ENCODE measurements around the gene EFHD2. TPM values are rescaled to one million over a fixed set of nuclear protein-coding genes. Genes with fewer than 3 reads are reported as not detected.
A peak's percentile ranks its signal among the peaks of the same experiment; 100 is the strongest.
"Not testable (repeated sequence)": the region's sequence is repeated elsewhere in the genome, so short reads cannot be mapped to it uniquely, and the experiment has no call there.

EFHD2 gene
- polyA plus RNA-seq, 5 donors = 10.5 to 26.9 (median 13.7) TPM

DNA sequence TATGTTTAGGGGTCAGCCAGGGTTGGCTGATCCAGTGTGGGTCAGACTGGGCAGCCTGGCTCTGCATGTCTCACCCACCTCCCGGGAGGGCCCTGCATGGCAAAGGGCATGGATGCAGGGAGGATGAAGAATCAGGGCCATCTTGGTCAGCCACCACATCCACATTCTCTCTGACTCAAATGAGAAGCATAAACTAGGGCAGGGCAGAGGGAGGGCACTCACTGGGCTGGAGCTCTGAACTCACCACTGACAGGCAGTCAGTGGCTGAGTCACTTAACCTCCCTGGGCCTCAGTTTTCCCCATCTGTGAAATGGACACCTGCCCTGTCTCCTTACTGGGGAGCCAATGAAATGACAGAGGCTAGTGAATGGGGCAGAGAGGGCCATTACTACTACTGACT is 42.5 kb downstream of the EFHD2 start:
- DNase-seq = no peak

- no peak for DNase-seq
Observed at GRCh38 chr1:15452866-15453571, 43.3 kb downstream of the EFHD2 start.

DNA sequence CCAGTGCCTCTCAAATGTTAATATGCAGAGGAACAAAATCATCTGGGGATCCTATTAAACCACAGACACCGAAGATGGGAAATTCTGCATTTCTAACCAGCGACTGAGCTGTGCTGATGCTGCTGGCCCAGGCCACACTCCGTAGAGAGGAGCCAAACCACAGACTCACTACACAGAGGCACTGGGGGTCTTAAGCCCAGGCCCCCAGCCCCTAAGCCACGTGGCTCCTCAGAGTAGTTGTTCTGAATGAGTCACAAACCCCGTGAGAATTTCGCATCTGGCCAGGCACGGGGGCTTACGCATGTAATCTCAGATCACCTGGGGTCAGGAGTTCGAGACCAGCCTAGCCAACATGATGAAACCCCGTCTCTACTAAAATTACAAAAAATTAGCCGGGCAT is 44.0 kb downstream of the EFHD2 start:
- no peak for DNase-seq

DNA sequence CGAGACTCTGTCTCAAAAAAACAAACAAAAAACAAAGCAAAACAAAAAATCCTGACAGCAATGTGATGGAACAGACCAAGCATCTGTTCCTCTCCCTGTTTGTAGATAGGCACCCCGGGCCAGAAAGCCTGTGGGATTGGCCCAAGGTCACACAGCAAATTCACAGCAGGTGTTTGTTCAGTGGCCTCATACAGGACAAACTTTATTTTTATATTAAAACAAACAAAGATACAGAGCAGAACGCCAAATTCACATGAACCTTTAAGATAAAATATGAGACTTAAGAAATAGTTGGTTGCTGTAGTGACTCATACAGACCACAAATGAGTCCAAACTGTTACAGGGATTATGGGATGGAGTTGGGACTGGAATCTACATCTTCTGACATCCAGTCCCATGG is 44.6 kb downstream of the EFHD2 start:
- no peak for DNase-seq

GRCh38 chr1:15455522-15455921 is 45.8 kb downstream of the EFHD2 start:
- no peak for DNase-seq

GRCh38 chr1:15456313-15456954 is 46.7 kb downstream of the EFHD2 start, which contains the start of gene CELA2A:
Gene CELA2A, plus strand, starts transcription at chr1:15456732. Its CDS starts 22 bp downstream, at chr1:15456754.
- no peak for DNase-seq

GRCh38 chr1:15457585-15457984 is 47.9 kb downstream of the EFHD2 start:
- DNase-seq = no peak

DNA sequence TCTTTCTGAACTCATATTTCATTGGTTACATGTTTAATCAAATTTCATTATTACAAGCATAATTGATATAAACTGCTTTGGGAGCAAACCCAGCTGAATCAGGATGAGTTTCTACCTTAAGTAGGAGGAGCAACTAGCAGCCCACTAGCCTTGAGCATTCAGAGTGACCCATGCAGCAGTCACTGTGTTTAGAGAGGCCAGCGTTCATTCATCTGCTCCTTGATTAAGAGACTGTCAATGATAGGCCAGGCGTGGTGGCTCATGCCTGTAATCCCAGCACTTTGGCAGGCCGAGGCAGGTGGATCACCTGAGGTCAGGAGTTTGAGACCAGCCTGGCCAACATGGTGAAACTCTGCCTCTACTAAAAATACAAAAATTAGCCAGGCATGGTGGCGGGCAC is 48.7 kb downstream of the EFHD2 start:
- DNase-seq = not testable (repeated sequence)

GRCh38 chr1:15459771-15460707 is 50.4 kb downstream of the EFHD2 start:
- no peak for DNase-seq

GRCh38 chr1:15460708-15461095 is 51.0 kb downstream of the EFHD2 start:
- no peak for DNase-seq

DNA sequence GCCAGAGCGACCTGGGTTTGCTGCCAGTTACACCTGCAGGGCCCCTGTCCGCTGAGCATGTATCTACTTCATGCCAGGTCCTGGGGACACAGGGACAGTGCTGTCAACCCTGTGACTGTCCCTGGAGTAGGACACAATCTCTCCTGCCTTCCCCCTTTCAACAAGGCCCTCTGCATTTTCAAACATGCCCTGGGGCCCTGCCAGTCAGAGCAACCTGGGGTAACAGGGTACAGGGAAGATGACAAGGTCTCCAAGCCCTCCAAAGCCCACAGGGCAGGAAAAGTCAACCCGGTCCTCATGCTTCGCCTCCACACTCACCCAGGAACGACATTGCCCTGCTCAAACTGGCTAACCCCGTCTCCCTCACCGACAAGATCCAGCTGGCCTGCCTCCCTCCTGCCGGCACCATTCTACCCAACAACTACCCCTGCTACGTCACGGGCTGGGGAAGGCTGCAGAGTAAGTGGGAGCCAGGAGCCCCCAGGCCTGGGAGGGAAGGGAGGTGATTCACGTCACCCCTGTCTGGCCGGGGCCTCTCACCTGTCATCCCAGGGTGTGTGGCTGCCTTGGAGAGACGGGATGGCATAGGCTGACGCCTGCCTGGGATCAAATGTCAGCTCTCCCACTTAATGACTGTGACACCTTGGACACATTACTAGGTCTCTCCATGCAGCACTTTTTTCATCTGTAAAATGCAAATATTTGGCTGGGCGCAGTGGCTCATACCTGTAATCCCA is 53.5 kb downstream of the EFHD2 start:
- peak in 1 of 2 donors; percentile 9 for DNase-seq

- not testable (repeated sequence) for DNase-seq
Observed at GRCh38 chr1:15463926-15464322, 54.2 kb downstream of the EFHD2 start.

DNA sequence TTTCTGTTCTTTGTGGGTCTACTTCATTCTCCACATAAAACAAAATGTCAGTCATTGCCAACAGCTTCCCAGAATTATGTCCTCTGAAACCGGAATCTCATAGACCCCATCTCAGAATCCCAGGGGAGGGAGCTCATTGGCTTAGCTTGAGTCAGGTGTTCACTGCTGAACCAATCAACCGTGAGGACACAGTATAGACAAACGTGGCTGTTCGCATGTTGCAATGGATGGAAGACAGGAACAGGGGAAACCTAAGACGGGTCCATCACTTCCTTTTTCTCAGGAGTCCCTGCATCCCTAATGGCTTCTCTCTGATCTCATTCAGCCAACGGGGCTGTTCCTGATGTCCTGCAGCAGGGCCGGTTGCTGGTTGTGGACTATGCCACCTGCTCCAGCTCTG is 56.0 kb downstream of the EFHD2 start:
- DNase-seq = no peak

DNA sequence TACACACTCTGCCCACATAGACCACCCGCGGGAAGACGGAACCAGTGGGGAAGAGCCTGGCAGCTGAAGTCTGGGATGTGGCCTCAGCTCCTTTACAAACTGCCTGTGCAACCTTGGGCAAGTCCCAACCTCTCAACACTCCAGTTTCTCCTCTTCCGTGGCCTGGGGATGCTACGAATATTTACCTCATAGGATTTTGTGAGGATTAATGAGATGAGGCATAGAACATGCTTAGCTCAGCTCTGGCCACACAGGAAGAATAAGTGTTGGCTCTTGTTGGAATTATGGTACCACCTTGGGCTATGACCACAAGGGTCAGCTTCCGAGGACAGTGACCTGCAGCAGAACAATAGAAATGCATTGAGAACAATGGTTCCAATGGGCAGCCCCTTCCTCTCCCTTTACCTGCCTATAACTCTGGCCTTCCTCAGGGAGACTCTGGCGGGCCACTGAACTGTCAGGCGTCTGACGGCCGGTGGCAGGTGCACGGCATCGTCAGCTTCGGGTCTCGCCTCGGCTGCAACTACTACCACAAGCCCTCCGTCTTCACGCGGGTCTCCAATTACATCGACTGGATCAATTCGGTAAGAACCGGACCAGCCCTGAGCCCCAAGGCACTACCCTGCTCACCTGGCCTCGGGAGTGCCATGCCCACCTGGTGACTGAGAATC is 57.4 kb downstream of the EFHD2 start:
- DNase-seq = not testable (repeated sequence)

- DNase-seq = no peak
Observed at GRCh38 chr1:15468145-15468544, 58.5 kb downstream of the EFHD2 start.

DNA sequence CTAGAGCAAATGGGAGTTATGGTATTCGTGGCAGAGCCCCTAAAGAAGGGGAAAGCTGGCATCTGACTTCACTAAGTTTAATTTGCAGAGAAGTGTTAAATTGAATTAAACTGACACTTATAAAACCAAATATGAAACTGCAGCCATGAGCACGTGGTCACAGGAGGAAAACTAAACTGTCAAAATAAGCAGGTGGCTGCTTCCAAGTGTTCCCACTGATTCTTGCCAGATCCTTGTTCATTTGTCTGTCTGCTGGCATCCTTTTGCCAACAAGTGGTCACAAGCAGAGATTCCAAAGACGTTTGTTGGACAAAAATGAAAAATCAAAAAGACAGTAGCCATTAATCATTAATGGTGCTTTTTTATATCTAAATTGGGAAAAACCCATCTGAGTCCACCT is 59.7 kb downstream of the EFHD2 start:
- DNase-seq = no peak

DNA sequence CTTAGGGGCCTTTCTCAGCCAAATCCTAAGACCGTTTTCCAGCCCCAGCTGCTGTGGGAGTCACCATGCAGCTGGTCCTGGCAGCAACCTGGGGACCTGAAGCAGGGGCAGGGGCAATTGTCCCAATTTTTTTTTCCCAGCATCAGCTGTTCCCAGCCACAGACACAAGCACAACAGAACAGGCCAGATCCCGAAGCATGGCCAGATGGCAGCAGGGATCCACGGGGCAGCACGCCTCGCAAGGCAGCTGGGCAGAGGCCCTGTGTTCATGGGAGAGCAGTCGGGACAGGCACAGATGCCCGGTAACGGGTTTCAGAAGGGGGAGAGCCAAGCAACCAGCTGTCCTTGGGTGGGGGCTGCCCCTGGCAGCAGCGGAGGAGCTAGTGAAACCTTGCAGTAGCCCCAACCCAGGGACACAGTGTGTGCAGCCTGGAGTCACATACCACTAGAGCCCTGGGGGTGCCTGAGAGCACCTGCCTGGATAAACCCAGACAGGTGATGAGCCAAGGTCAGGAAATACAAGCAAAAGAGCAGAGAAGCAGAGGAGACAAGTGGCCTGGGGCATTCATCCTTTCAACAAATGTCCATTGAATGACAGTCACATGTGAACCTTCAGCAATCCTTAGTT is 60.2 kb downstream of the EFHD2 start:
- DNase-seq = not testable (repeated sequence)

GRCh38 chr1:15471067-15471466 is 61.4 kb downstream of the EFHD2 start:
- DNase-seq = not testable (repeated sequence)

- not testable (repeated sequence) for DNase-seq
Observed at GRCh38 chr1:15471723-15472122, 62.0 kb downstream of the EFHD2 start.

- no peak for DNase-seq
Observed at GRCh38 chr1:15472587-15472986, 62.9 kb downstream of the EFHD2 start.

All from right lung (tissue), 5 donors.